LHCN-M2 (cell line): ENCODE measurements around the gene ANKRD11. TPM values are rescaled to one million over a fixed set of nuclear protein-coding genes. Genes with fewer than 3 reads are reported as not detected.
A peak's percentile ranks its signal among the peaks of the same experiment; 100 is the strongest.
"Not testable (repeated sequence)": the region's sequence is repeated elsewhere in the genome, so short reads cannot be mapped to it uniquely, and the experiment has no call there.

ENCODE experiments used
- DNase-seq: peaks from one replicate; pipeline ENCODE4 v3.0.0-alpha.2; 2012; ENCODE audit warnings: low read depth
- total RNA-seq: library from RNA; depleted of rRNA; stranded (reverse); fragments of >200 nt; gene quantifications from 2 replicates; pipeline ENCODE4 v1.2.3, GENCODE V29; 2014

The ANKRD11 gene
- total RNA-seq, 1 experiment from 2014 or later = 63.4 TPM

- no peak for DNase-seq
Measured at GRCh38 chr16:89317729-89318429, 172.5 kb downstream of the ANKRD11 start.

- no peak for DNase-seq
Measured at GRCh38 chr16:89317101-89317671, 173.2 kb downstream of the ANKRD11 start.

- DNase-seq = no peak
Measured at GRCh38 chr16:89316701-89317100, 173.7 kb downstream of the ANKRD11 start.

GRCh38 chr16:89315791-89316581, 174.4 kb downstream of the ANKRD11 start:
- DNase-seq = peak; percentile 88

GRCh38 chr16:89315271-89315670, 175.1 kb downstream of the ANKRD11 start:
- DNase-seq = no peak

- DNase-seq = no peak
Measured at GRCh38 chr16:89314854-89315253, 175.5 kb downstream of the ANKRD11 start.

GRCh38 chr16:89314357-89314756, 176.0 kb downstream of the ANKRD11 start:
- no peak for DNase-seq

- DNase-seq = no peak
Measured at GRCh38 chr16:89313583-89313982, 176.8 kb downstream of the ANKRD11 start.

GRCh38 chr16:89312598-89313299, 177.6 kb downstream of the ANKRD11 start:
- no peak for DNase-seq

- no peak for DNase-seq
Measured at GRCh38 chr16:89312194-89312593, 178.2 kb downstream of the ANKRD11 start.

- DNase-seq = no peak
Measured at GRCh38 chr16:89311636-89312035, 178.7 kb downstream of the ANKRD11 start.

- DNase-seq = no peak
Measured at GRCh38 chr16:89309438-89310122, 180.8 kb downstream of the ANKRD11 start.

GRCh38 chr16:89308391-89309333, 181.7 kb downstream of the ANKRD11 start:
- DNase-seq = no peak

- no peak for DNase-seq
Measured at GRCh38 chr16:89307421-89307805, 182.9 kb downstream of the ANKRD11 start.

- not testable (repeated sequence) for DNase-seq
Measured at GRCh38 chr16:89306457-89307420, 183.6 kb downstream of the ANKRD11 start.

GRCh38 chr16:89304941-89305705, 185.2 kb downstream of the ANKRD11 start:
- DNase-seq = no peak

- no peak for DNase-seq
Measured at GRCh38 chr16:89304181-89304851, 186.0 kb downstream of the ANKRD11 start.

- no peak for DNase-seq
Measured at GRCh38 chr16:89303617-89304016, 186.7 kb downstream of the ANKRD11 start.
